ENCODE results near the gene ANTKMT. TPM values are rescaled to one million over a fixed set of nuclear protein-coding genes. Genes with fewer than 3 reads are reported as not detected.

The ANTKMT gene
- total RNA-seq, 2 experiments from 2014 or later: 12.3 to 14.2 TPM

DNA sequence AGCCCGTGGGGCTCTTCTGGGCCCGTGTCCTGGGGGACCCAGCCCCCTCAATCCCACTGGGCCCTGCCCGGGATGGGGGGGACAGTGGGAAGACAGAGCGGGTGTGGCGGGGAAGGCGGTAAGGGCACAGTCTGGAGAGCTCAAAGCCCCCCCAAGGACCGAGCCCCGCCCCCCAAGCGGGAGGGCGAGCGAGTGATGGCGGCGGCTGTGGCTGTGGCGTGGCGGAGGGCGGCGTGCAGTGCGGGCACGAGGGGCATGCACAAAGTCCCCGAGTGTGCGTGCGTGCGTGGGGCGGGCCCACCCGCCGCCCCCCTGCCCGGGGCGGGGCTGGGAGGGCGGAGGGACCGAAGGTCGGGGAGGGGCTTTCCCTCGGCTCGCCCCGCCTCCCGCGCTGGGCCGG lies 27.2 kb upstream of the ANTKMT start:
- Mint-ChIP-seq H3K27me3 (ENCODE audit: low read depth) (peaks cover 20% of the 10 kb centered on the region), H3K36me3 (ENCODE audit: low read depth) (no peaks in the 10 kb centered on the region), H3K9me3 (ENCODE audit: insufficient read depth) (no peaks in the 10 kb centered on the region), H3K4me1 (ENCODE audit: low read depth) (peaks cover 37% of the 10 kb centered on the region), H3K4me3 (no peak overlapping the region), H3K27ac (no peak overlapping the region)
- POLR2A ChIA-PET: no interaction called here
- DNase-seq: no peak
- ATAC-seq: no peak
- CTCF ChIA-PET: no interaction called here

DNA sequence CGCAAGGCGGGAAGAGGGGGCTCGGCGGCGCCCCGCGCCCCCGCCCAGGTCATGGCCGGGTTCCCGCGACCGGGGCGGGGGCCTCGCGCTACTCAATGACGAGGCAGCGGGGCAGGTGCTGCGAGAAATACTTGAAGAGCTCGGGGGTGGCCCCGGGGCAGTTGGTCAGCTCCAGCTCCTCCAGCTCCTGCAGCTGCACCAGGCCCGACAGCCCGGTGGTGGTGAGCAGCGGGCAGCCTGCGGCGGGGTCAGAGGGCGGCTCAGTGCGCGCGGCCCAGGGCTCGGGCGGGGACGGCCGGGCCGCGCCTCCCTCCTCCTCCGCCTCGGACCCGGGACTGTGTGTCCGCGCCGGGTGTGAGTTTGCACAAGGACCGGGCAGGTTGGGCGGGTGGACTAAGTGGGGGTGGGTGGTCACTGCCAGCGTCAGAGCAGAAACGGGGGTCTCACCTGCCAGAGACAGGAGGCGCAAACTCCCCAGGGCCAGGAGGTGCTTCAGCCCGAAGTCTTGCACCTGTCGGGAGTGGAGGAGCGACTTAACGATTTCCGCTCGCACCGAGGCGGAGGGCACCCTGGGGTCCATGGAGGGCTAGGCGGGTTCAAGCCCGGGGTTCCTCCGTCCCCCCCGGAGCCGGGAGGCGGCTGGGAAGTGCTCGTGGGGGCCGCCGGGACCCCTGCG lies 26.6 kb upstream of the ANTKMT start:
- Mint-ChIP-seq H3K4me1 (ENCODE audit: low read depth) (peaks cover 37% of the 10 kb centered on the region), H3K9me3 (ENCODE audit: insufficient read depth) (no peaks in the 10 kb centered on the region), H3K4me3 (peak overlapping the region; percentile 56), H3K27ac (no peak overlapping the region), H3K27me3 (ENCODE audit: low read depth) (peaks cover 21% of the 10 kb centered on the region), H3K36me3 (ENCODE audit: low read depth) (no peaks in the 10 kb centered on the region)
- DNase-seq (no peak), ATAC-seq (no peak)
- POLR2A ChIA-PET: no interaction called here
- CTCF ChIA-PET: interaction anchor here (1.5 to 1.9 kb wide), 2 partner anchors 18 to 26 kb away, joined by 5 to 6 read pairs; no protein-coding TSS in a partner anchor

DNA sequence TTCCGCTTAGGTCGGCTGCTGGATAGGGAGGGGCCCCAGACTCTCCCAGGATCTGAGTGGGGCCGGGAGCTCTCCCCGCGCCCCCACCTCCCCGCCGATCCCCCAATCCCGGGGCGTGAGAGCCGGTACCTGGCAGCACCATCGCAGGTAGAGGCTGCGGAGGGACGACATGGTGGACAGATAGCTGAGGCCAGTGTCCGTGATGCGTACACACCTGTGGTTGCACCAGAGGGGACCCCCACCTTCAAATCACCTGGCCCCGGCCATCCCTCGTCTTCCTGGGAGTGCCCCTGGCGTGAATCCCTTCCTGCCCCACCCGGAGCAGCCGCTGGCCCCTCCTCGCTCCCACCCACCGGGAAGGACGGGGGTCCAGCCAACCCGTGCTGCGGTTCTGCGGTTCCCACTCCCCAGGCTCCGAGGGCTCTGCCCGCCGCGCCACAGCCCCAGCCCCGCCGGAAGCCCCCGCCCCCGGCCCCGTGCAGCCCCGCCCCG lies 26.0 kb upstream of the ANTKMT start:
- Mint-ChIP-seq H3K4me1 (ENCODE audit: low read depth) (peaks cover 36% of the 10 kb centered on the region), H3K27me3 (ENCODE audit: low read depth) (peaks cover 23% of the 10 kb centered on the region), H3K9me3 (ENCODE audit: insufficient read depth) (no peaks in the 10 kb centered on the region), H3K4me3 (peak overlapping the region; percentile 22), H3K27ac (no peak overlapping the region), H3K36me3 (ENCODE audit: low read depth) (no peaks in the 10 kb centered on the region)
- ChIA-PET CTCF (interaction anchor here (1.0 to 1.9 kb wide), 4 partner anchors 17 to 109 kb away, joined by 3 to 6 read pairs (median 5); no protein-coding TSS in a partner anchor), POLR2A (interaction anchor here (0.6 to 1.0 kb wide), 3 partner anchors 9 to 26 kb away, joined by 3 to 4 read pairs (median 3); partner anchors contain the start of gene ANTKMT)
- ATAC-seq (no peak), DNase-seq (no peak)

DNA sequence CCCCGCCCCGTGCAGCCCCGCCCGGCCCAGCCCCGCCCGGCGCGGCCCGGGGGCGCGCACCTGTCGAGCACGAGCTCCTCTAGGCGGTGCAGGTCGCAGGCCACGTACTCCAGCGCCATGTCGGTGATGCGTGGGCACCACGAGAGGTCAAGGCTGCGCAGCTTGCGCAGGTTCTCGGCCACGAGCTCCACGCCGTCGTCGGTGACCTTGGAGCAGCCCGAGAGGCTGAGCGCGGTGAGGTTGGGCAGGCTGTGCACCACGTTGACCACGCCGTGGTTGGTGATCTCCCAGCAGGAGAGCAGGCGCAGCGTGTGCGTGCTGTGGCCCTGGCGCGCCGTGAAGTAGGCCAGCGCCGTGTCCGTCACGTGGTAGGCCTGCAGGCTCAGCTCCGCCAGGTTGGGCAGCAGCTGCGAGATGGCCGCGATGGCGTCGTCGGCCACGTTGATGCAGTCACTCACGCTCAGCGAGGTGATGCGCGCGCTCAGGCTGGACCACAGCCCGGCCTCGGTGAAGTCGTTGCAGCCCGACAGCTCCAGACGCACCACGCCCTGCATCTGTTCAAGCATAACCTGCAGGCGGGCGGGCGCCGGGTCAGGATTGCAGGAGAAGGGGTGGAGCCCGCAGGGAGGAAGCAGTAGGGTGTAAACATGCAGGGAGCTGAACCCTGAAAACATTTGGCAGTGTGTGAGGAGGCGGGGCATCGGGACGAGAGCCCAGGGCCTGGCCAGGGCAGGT lies 25.4 kb upstream of the ANTKMT start:
- CTCF ChIA-PET: interaction anchor here (0.9 to 1.9 kb wide), 5 partner anchors 17 to 108 kb away, joined by 3 to 6 read pairs (median 5); partner anchors contain the start of gene RHOT2
- H3K27ac Mint-ChIP-seq: peak overlapping the region; percentile 78
- H3K9me3 Mint-ChIP-seq (ENCODE audit: insufficient read depth): no peaks in the 10 kb centered on the region
- ATAC-seq (peak; percentile 81), DNase-seq (peak; percentile 69)
- peak overlapping the region; percentile 76 for H3K4me3 Mint-ChIP-seq
- no peaks in the 10 kb centered on the region for H3K36me3 Mint-ChIP-seq (ENCODE audit: low read depth)
- peaks cover 26% of the 10 kb centered on the region for H3K27me3 Mint-ChIP-seq (ENCODE audit: low read depth)
- peaks cover 35% of the 10 kb centered on the region for H3K4me1 Mint-ChIP-seq (ENCODE audit: low read depth)
- POLR2A ChIA-PET: interaction anchor here (0.6 to 1.0 kb wide), 5 partner anchors 8 to 52 kb away, joined by 3 to 4 read pairs (median 4); partner anchors contain the start of gene ANTKMT

DNA sequence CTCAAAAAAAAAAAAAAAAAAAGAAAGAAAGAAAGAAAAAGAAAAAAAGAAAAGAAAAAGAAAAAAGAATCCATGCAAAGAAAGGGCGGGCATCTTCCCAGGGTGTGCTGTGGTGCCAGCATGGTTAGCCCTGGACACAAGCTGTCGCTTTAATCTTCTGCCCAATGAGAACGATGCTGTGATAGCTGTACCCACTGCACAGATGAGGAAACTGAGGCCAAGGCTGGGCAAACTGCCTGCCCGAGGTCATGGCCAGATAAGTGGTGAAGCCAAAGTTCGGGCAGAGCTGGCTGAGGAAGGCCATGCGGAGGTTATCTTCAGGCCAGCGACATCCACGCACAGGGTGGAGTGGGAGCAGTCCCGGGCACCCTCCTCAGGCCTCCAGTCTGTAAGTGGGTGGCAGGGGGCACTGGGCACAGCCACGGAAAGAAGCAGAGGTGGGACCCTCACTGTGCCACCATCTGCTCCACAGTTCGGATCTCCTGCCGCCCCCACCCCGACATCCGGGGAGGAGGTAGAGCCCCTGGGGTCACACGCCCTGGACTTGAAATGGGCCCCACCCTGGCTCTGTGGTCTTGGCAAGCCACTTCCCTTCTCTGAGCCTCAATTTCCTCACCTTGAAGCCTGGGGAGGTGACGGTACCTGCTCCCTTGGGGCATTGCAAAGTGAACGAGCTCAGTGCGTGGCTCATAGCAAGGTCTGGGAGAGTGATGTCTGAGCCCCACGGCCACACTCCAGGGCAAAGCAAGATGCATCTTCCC lies 21.9 kb upstream of the ANTKMT start:
- DNase-seq: peak; percentile 56
- POLR2A ChIA-PET: no interaction called here
- ATAC-seq: no peak
- Mint-ChIP-seq H3K4me3 (peak overlapping the region; percentile 15), H3K4me1 (ENCODE audit: low read depth) (peaks cover 24% of the 10 kb centered on the region), H3K9me3 (ENCODE audit: insufficient read depth) (no peaks in the 10 kb centered on the region), H3K27ac (no peak overlapping the region), H3K27me3 (ENCODE audit: low read depth) (peaks cover 38% of the 10 kb centered on the region), H3K36me3 (ENCODE audit: low read depth) (no peaks in the 10 kb centered on the region)
- CTCF ChIA-PET: no interaction called here

DNA sequence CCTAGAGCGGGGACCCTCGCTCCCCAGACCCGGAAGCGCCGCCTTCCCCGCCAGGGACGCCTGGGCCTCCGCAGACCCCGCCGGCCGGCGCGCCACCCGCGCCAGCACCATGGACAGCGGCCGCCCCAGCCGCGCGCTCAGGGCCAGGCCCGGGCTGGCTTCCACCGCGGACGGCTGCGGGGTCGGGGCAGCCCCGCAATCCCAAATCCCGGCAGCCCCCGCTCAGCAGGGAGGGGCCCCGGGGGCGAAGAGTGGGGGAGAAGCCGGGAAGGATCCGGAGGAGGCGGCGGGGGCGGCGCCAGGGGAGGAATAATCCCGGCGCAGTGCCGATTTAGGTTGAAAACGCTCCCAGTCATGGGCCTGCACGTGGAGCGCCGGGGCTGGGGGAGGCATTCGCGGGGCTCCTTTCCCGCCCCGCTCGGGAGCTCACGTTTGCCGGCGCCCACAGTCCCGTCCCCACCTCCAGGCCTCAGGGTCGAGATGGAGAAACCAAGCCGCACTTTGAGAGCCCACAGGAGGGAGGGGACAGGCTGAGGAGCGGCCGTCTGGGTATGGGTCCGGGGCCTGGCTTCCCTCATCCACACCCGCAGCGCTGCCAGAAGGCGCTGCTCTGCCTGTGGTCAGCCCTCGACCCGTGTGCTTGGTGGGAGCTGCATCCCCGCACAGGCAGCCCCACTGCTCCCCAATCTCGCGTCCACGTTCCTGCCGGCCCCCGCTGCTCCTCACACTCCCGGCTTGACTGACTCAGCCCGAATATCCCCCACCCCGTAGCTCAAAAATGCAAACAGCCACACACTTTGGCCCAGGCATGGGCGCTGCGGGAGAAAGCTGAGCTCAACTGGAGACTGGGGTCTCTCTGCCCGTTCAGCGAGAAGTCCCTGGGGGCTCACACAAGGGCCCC lies 20.0 kb upstream of the ANTKMT start:
- Mint-ChIP-seq H3K4me1 (ENCODE audit: low read depth) (peaks cover 17% of the 10 kb centered on the region), H3K36me3 (ENCODE audit: low read depth) (no peaks in the 10 kb centered on the region), H3K9me3 (ENCODE audit: insufficient read depth) (no peaks in the 10 kb centered on the region), H3K4me3 (no peak overlapping the region), H3K27ac (no peak overlapping the region), H3K27me3 (ENCODE audit: low read depth) (peaks cover 33% of the 10 kb centered on the region)
- ATAC-seq (peak; percentile 73), DNase-seq (peak; percentile 54)
- CTCF ChIA-PET: interaction anchor here (0.9 kb wide), 1 partner anchor 11 kb away, joined by 3 read pairs; no protein-coding TSS in a partner anchor
- POLR2A ChIA-PET: interaction anchor here (0.9 kb wide), 1 partner anchor 11 kb away, joined by 3 read pairs; the partner anchor contains the start of gene WDR24

DNA sequence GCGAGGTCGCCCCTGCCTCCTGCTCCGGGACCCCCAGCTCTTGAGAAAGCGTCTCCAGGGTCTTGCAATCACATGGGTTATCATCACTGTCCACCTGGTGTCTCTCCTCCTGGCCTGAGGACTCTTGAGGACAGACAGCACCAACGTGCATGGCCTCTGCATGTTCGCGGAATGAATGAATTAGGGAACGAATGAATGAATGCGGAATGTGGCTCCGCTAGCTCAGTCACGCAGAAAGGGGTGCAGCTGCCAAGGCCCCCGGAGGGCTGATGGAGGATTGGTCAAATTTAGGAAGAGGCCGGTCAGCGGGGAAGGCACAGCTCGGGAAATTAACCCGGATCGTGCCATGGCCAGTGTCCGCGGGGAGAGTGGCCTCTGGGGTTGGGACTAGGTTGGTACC lies 18.6 kb upstream of the ANTKMT start:
- no peak for ATAC-seq
- peaks cover 11% of the 10 kb centered on the region for H3K4me1 Mint-ChIP-seq (ENCODE audit: low read depth)
- no peaks in the 10 kb centered on the region for H3K36me3 Mint-ChIP-seq (ENCODE audit: low read depth)
- POLR2A ChIA-PET: no interaction called here
- H3K27ac Mint-ChIP-seq: no peak overlapping the region
- H3K27me3 Mint-ChIP-seq (ENCODE audit: low read depth): peaks cover 45% of the 10 kb centered on the region
- CTCF ChIA-PET: no interaction called here
- H3K9me3 Mint-ChIP-seq (ENCODE audit: insufficient read depth): no peaks in the 10 kb centered on the region
- H3K4me3 Mint-ChIP-seq: no peak overlapping the region
- DNase-seq: no peak

DNA sequence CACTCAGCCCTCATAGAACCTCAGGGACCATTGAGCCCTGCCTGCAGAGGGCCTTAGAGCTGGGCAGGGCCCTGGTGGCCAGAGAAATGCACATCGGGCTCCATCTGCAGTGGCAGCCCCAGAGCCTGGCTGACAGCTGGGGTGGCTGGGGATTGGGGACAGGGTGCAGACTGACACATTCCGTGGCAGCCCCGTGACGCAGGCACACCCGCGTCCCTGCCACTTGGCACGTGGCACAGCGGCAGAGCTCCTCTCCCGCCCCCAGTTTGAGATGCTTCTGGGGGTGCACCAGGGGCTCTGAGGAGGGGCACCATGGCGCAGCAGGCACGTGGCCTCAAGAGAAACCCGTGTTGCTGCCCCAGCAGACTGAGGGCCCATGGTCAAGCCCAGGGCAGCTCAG lies 17.5 kb upstream of the ANTKMT start:
- peaks cover 11% of the 10 kb centered on the region for H3K4me1 Mint-ChIP-seq (ENCODE audit: low read depth)
- no peak overlapping the region for H3K4me3 Mint-ChIP-seq
- CTCF ChIA-PET: interaction anchor here (1.0 kb wide), 1 partner anchor 9 kb away, joined by 4 read pairs; no protein-coding TSS in a partner anchor
- ATAC-seq: no peak
- POLR2A ChIA-PET: interaction anchor here (0.7 to 1.0 kb wide), 2 partner anchors 8 to 13 kb away, joined by 3 to 4 read pairs; partner anchors contain the start of gene WDR24
- H3K36me3 Mint-ChIP-seq (ENCODE audit: low read depth): no peaks in the 10 kb centered on the region
- H3K27me3 Mint-ChIP-seq (ENCODE audit: low read depth): peaks cover 52% of the 10 kb centered on the region
- H3K27ac Mint-ChIP-seq: no peak overlapping the region
- DNase-seq: no peak
- no peaks in the 10 kb centered on the region for H3K9me3 Mint-ChIP-seq (ENCODE audit: insufficient read depth)

DNA sequence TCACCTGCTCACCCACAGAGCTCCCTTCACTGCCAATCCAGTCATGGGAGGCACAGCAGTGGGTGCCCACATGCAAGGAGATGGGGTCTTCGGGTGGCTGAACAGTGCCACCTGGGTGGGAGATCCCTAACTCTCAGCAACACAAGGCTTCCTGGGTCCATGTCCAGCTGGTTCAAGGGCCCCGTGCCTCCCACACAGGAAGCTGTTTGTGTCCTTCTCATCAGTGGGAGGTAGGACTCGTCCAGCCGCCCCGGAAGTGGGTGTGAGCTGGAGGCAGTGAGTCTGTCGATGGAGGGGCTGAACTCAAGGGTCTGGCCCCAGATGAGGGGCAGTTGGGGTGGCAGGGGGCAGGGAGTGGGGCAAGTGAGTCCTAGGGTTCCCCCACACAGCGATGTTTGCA lies 16.9 kb upstream of the ANTKMT start:
- ChIA-PET CTCF (interaction anchor here (1.0 kb wide), 1 partner anchor 9 kb away, joined by 4 read pairs; no protein-coding TSS in a partner anchor), POLR2A (interaction anchor here (1.0 to 1.1 kb wide), 2 partner anchors 9 to 11 kb away, joined by 3 read pairs; partner anchors contain the start of gene METRN)
- Mint-ChIP-seq H3K27me3 (ENCODE audit: low read depth) (peaks cover 53% of the 10 kb centered on the region), H3K4me1 (ENCODE audit: low read depth) (peaks cover 8% of the 10 kb centered on the region), H3K9me3 (ENCODE audit: insufficient read depth) (no peaks in the 10 kb centered on the region), H3K4me3 (no peak overlapping the region), H3K27ac (no peak overlapping the region), H3K36me3 (ENCODE audit: low read depth) (no peaks in the 10 kb centered on the region)
- DNase-seq (no peak), ATAC-seq (no peak)

DNA sequence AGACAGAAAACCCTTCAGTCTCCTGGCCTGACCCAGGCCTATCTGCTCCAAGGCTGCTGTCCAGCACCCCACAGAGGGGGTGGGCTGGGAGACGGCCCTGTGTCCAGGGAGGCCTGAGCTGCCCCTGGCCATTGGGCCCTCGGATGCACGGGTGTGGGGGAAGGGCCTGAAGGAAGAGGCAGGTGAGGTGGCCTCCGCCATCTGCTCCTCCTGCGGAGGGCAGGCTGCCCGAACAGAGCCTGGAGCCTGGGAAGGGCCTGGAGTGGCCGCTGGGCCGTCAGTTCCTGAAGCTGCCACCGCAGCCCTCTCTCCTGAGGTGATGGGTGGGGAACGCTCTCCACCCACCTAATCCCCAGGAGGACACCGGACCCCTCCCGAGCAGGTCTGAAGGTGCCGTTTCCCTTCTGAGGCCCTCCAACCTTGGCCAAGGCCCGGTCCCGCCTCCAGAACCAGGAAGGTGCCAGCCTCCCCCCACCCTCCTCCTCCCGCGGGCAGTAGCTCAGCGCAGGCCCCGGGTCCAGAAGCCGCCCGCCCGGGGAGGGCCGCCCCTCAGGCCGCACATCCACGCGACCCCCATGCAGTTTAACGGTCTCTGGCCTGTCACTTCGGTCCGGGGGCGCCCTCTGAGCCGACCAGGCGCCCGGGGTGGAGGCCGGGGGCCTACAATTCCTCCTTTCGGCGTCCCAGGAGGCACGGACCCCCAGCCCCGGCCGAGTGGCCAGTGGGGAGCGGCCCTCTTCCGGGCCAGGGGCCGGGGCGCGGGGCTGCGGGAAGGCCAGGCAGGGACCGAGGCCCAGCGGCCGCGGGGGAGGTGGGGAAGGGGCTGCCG lies 16.2 kb upstream of the ANTKMT start:
- peaks cover under 1% of the 10 kb centered on the region for H3K4me1 Mint-ChIP-seq (ENCODE audit: low read depth)
- H3K36me3 Mint-ChIP-seq (ENCODE audit: low read depth): no peaks in the 10 kb centered on the region
- H3K27me3 Mint-ChIP-seq (ENCODE audit: low read depth): peaks cover 53% of the 10 kb centered on the region
- no peaks in the 10 kb centered on the region for H3K9me3 Mint-ChIP-seq (ENCODE audit: insufficient read depth)
- POLR2A ChIA-PET: interaction anchor here (1.1 kb wide), 1 partner anchor 10 kb away, joined by 3 read pairs; the partner anchor contains the start of gene METRN
- no peak for ATAC-seq
- CTCF ChIA-PET: no interaction called here
- DNase-seq: no peak
- H3K27ac Mint-ChIP-seq: no peak overlapping the region
- H3K4me3 Mint-ChIP-seq: no peak overlapping the region

All from activated CD8-positive, alpha-beta T cell treated with anti-CD3 and anti-CD28 coated beads, Interleukin-2, amount 10 ng/mL, durations not matched to agents 7 days and 5 days (primary cell).